Measurements from ENCODE around the gene OSMR.

- TF ChIP-seq TAF1 (IDR thresholded peaks at IDR 0.05; ENCODE audit: borderline replicate concordance, insufficient read depth, low read length) (no peak), POLR2AphosphoS5 (IDR thresholded peaks at IDR 0.05; ENCODE audit: low read depth, low read length) (no peak), REST (IDR thresholded peaks at IDR 0.05; ENCODE audit: insufficient read depth in 1 of 2, low read depth in 2 of 2, low read length in 2 of 2) (no peak)
These were observed 45.3 kb upstream of the OSMR start for GRCh38 chr5:38800515-38800914.
